Measurements from ENCODE around the gene ALX3.
"Not testable (repeated sequence)": the region's sequence is repeated elsewhere in the genome, so short reads cannot be mapped to it uniquely, and the experiment has no call there.

Gene ALX3

GRCh38 chr1:110088739-110089316 is 18.4 kb upstream of the ALX3 start:
- no peak for FAIRE-seq

GRCh38 chr1:110087812-110088738 is 17.6 kb upstream of the ALX3 start:
- no peak for FAIRE-seq

GRCh38 chr1:110086961-110087360 is 16.5 kb upstream of the ALX3 start:
- no peak for FAIRE-seq

- FAIRE-seq: no peak
These were observed 15.2 kb upstream of the ALX3 start for GRCh38 chr1:110085671-110086070.

- no peak for FAIRE-seq
These were observed 14.0 kb upstream of the ALX3 start for GRCh38 chr1:110084227-110085078.

- FAIRE-seq: no peak
These were observed 13.4 kb upstream of the ALX3 start for GRCh38 chr1:110083866-110084226.

GRCh38 chr1:110083061-110083865 is 12.8 kb upstream of the ALX3 start:
- no peak for FAIRE-seq

- no peak for FAIRE-seq
These were observed 12.0 kb upstream of the ALX3 start for GRCh38 chr1:110082477-110082876.

- no peak for FAIRE-seq
These were observed 10.6 kb upstream of the ALX3 start for GRCh38 chr1:110081061-110081460.

GRCh38 chr1:110079995-110080394 is 9.5 kb upstream of the ALX3 start:
- FAIRE-seq: not testable (repeated sequence)

- no peak for FAIRE-seq
These were observed 6.5 kb upstream of the ALX3 start for GRCh38 chr1:110076789-110077500.

GRCh38 chr1:110074166-110074565 is 3.7 kb upstream of the ALX3 start:
- FAIRE-seq: no peak

GRCh38 chr1:110070282-110070669 is 196 bp downstream of the ALX3 start:
- FAIRE-seq: no peak

GRCh38 chr1:110069404-110070281 is 829 bp downstream of the ALX3 start:
- no peak for FAIRE-seq

- FAIRE-seq: no peak
These were observed 1.6 kb downstream of the ALX3 start for GRCh38 chr1:110068646-110069403.

GRCh38 chr1:110067893-110068645 is 2.4 kb downstream of the ALX3 start:
- FAIRE-seq: no peak

- FAIRE-seq: no peak
These were observed 3.0 kb downstream of the ALX3 start for GRCh38 chr1:110067479-110067892.

GRCh38 chr1:110065841-110066240 is 4.6 kb downstream of the ALX3 start:
- no peak for FAIRE-seq

Data from islet of Langerhans (tissue), 1 donor.